ENCODE results near the gene PADI1.
A peak's percentile ranks its signal among the peaks of the same experiment; 100 is the strongest.

Gene PADI1

GRCh38 chr1:17244821-17245740, 40.2 kb downstream of the PADI1 start:
- DNase-seq, result peak; percentile 54

GRCh38 chr1:17245816-17246325, 40.9 kb downstream of the PADI1 start:
- no peak for DNase-seq

- no peak for DNase-seq
Measured at GRCh38 chr1:17246971-17247370, 42.0 kb downstream of the PADI1 start.

- no peak for DNase-seq
Measured at GRCh38 chr1:17248781-17249180, 43.9 kb downstream of the PADI1 start, which contains the start of gene PADI3. PADI3 (plus strand) TSS chr1:17249098; CDS start chr1:17249138, 40 bp downstream.

- DNase-seq, result no peak
Measured at GRCh38 chr1:17250601-17251000, 45.7 kb downstream of the PADI1 start.

- DNase-seq, result no peak
Measured at GRCh38 chr1:17251246-17251645, 46.3 kb downstream of the PADI1 start.

GRCh38 chr1:17251701-17252376, 46.9 kb downstream of the PADI1 start:
- no peak for DNase-seq

- no peak for DNase-seq
Measured at GRCh38 chr1:17255336-17255735, 50.4 kb downstream of the PADI1 start.

- no peak for DNase-seq
Measured at GRCh38 chr1:17258116-17258757, 53.3 kb downstream of the PADI1 start.

- DNase-seq, result no peak
Measured at GRCh38 chr1:17258758-17259130, 53.8 kb downstream of the PADI1 start.

- DNase-seq, result no peak
Measured at GRCh38 chr1:17259233-17259873, 54.4 kb downstream of the PADI1 start.

- no peak for DNase-seq
Measured at GRCh38 chr1:17260264-17260663, 55.3 kb downstream of the PADI1 start.

- no peak for DNase-seq
Measured at GRCh38 chr1:17260738-17261137, 55.8 kb downstream of the PADI1 start.

GRCh38 chr1:17263936-17264335, 59.0 kb downstream of the PADI1 start:
- no peak for DNase-seq

GRCh38 chr1:17264470-17264869, 59.5 kb downstream of the PADI1 start:
- no peak for DNase-seq

GRCh38 chr1:17265162-17265561, 60.2 kb downstream of the PADI1 start:
- DNase-seq, result no peak

- DNase-seq, result no peak
Measured at GRCh38 chr1:17265950-17266349, 61.0 kb downstream of the PADI1 start.

GRCh38 chr1:17270891-17271765, 66.2 kb downstream of the PADI1 start:
- DNase-seq, result no peak

- DNase-seq, result no peak
Measured at GRCh38 chr1:17272066-17272465, 67.1 kb downstream of the PADI1 start.

GRCh38 chr1:17272646-17273045, 67.7 kb downstream of the PADI1 start:
- DNase-seq, result no peak

GRCh38 chr1:17273096-17273495, 68.2 kb downstream of the PADI1 start:
- DNase-seq, result no peak
